Mesenchymal stem cell (in vitro differentiated cells and primary cell): ENCODE results near the gene IPCEF1.

Experiments used
- DNase-seq: peaks from one replicate; pipeline ENCODE4 v3.0.0-alpha.2; 2013
- H2AFZ ChIP-seq: one replicate; pipeline ENCODE4 v1.6.1; 2013; ENCODE audit warnings: low read depth, mild to moderate bottlenecking, control low read depth, inconsistent platforms, low read length, moderate library complexity
- H2AK5ac ChIP-seq: 2 replicates; pipeline ENCODE4 v1.6.1; 2013; ENCODE audit warnings: low read length, moderate library complexity, mild to moderate bottlenecking, inconsistent platforms; ENCODE audit not compliant: severe bottlenecking
- H2BK120ac ChIP-seq: one replicate; pipeline ENCODE4 v1.6.1; 2013; ENCODE audit warnings: low read depth, mild to moderate bottlenecking, inconsistent platforms, low read length, moderate library complexity
- H2BK12ac ChIP-seq, 2 experiments: one replicate each; pipeline ENCODE4 v1.6.1; 2013; ENCODE audit warnings: inconsistent platforms in 2 of 2, low read length in 2 of 2, mild to moderate bottlenecking in 2 of 2, moderate library complexity in 2 of 2, control low read depth in 1 of 2
- H2BK15ac ChIP-seq: one replicate; pipeline ENCODE4 v1.6.1; 2013; ENCODE audit warnings: mild to moderate bottlenecking, low read depth, inconsistent platforms; ENCODE audit not compliant: poor library complexity, severe bottlenecking
- H2BK5ac ChIP-seq: 2 replicates; pipeline ENCODE4 v1.6.1; 2013; ENCODE audit warnings: low read depth, mild to moderate bottlenecking, low read length, control low read depth, inconsistent platforms; ENCODE audit not compliant: poor library complexity, severe bottlenecking
- H3K14ac ChIP-seq, 2 experiments: one replicate each; pipeline ENCODE4 v1.6.1; 2013; ENCODE audit warnings: inconsistent platforms in 2 of 2, low read length in 2 of 2, control low read depth in 1 of 2, mild to moderate bottlenecking in 1 of 2, moderate library complexity in 1 of 2
- H3K18ac ChIP-seq, 2 experiments: one replicate each; pipeline ENCODE4 v1.6.1; 2013; ENCODE audit warnings: inconsistent platforms in 2 of 2, low read length in 2 of 2, control low read depth in 1 of 2, low read depth in 1 of 2, mild to moderate bottlenecking in 1 of 2
- H3K23ac ChIP-seq, 2 experiments: one replicate each; pipeline ENCODE4 v1.6.1; 2013; ENCODE audit warnings: inconsistent platforms in 2 of 2, low read length in 2 of 2, mild to moderate bottlenecking in 2 of 2, moderate library complexity in 2 of 2, control low read depth in 1 of 2
- H3K27ac ChIP-seq: 2 replicates; pipeline ENCODE4 v1.5.1; 2013; ENCODE audit warnings: mild to moderate bottlenecking, moderate library complexity, low read length, control low read depth, inconsistent platforms; ENCODE audit not compliant: poor library complexity, severe bottlenecking
- H3K27me3 ChIP-seq, 2 experiments: 2 replicates each; pipeline versions ENCODE4 v1.6.1 to v1.7.0; 2013; ENCODE audit warnings: low read length in 2 of 2, mild to moderate bottlenecking in 2 of 2, moderate library complexity in 2 of 2, control low read depth in 1 of 2, inconsistent platforms in 1 of 2; ENCODE audit not compliant: control insufficient read depth in 1 of 2, insufficient read depth in 1 of 2
- H3K36me3 ChIP-seq, 2 experiments: 2 replicates each; pipeline versions ENCODE4 v1.6.1 to v1.7.0; 2013; ENCODE audit warnings: low read length in 2 of 2, control low read depth in 1 of 2, inconsistent platforms in 1 of 2, low read depth in 1 of 2, mild to moderate bottlenecking in 1 of 2; ENCODE audit not compliant: insufficient read depth in 2 of 2, control insufficient read depth in 1 of 2
- H3K4ac ChIP-seq, 2 experiments: one replicate each; pipeline ENCODE4 v1.6.1; 2013; ENCODE audit warnings: inconsistent platforms in 2 of 2, low read length in 2 of 2, mild to moderate bottlenecking in 2 of 2, moderate library complexity in 2 of 2, control low read depth in 1 of 2, low read depth in 1 of 2
- H3K4me1 ChIP-seq: 2 replicates; pipeline ENCODE4 v1.6.1; 2013; ENCODE audit warnings: low read depth, low read length, control low read depth; ENCODE audit not compliant: control insufficient read depth, insufficient read depth
- H3K4me2 ChIP-seq: 2 replicates; pipeline ENCODE4 v1.6.1; 2013; ENCODE audit warnings: low read length, mild to moderate bottlenecking, inconsistent platforms; ENCODE audit not compliant: poor library complexity, severe bottlenecking
- H3K4me3 ChIP-seq, 2 experiments: 2 replicates each; pipeline versions ENCODE4 v1.5.1 to v1.7.0; 2013; ENCODE audit warnings: low read length in 2 of 2, mild to moderate bottlenecking in 2 of 2, control low read depth in 1 of 2, low read depth in 1 of 2; ENCODE audit not compliant: insufficient read depth in 1 of 2
- H3K79me1 ChIP-seq: replicated peaks from 2 replicates; pipeline ENCODE4 v1.6.1; 2013; ENCODE audit warnings: mild to moderate bottlenecking, control low read depth, low read length, inconsistent platforms; ENCODE audit not compliant: poor library complexity, severe bottlenecking
- H3K9ac ChIP-seq: 2 replicates; pipeline ENCODE4 v1.7.0; 2013; ENCODE audit warnings: mild to moderate bottlenecking, low read length, moderate library complexity
- H3K9me3 ChIP-seq: 2 replicates; pipeline ENCODE4 v1.7.0; 2013; ENCODE audit warnings: mild to moderate bottlenecking, low read length; ENCODE audit not compliant: control insufficient read depth
- H4K8ac ChIP-seq: one replicate; pipeline ENCODE4 v1.6.1; 2013; ENCODE audit warnings: inconsistent platforms, mild to moderate bottlenecking, low read length, moderate library complexity
- H4K91ac ChIP-seq: one replicate; pipeline ENCODE4 v1.6.1; 2013; ENCODE audit warnings: mild to moderate bottlenecking, low read length, inconsistent platforms
- WGBS: methylation state at CpG from one replicate; pipeline ENCODE4 v1.1.7; 2013; ENCODE audit warnings: mixed read lengths; 5-methylcytosine and 5-hydroxymethylcytosine counted together

IPCEF1 gene

DNA sequence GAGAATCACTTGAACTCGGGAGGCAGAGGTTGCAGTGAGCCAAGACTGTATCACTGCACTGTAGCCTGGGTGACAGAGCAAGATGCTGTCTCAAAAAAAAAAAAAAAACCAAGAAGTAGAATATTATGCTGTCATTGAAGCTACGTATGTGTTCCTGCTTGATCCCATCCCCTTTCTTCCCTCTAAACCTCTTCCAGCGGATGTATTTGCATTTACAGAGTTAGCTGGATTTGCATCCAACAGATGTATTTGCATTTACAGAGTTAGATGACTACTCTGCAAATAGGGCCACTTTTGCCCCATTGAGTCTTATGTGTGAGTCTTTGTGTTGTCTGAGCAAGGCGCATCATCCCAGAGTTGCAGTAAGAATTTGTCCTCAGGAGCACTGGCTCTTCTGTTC lies 24.9 kb upstream of the IPCEF1 start:
- Histone ChIP-seq H4K8ac (no peak overlapping the region), H3K27me3 (no peaks in the 10 kb centered on the region), H3K4ac (no peak overlapping the region), H2BK5ac (no peak overlapping the region), H3K9me3 (no peaks in the 10 kb centered on the region), H4K91ac (no peak overlapping the region), H2AK5ac (no peak overlapping the region), H3K27ac (no peak overlapping the region), H3K79me1 (no peaks in the 10 kb centered on the region), H2BK12ac (no peak overlapping the region), H2AFZ (no peak overlapping the region), H3K4me1 (peaks cover 2% of the 10 kb centered on the region), H3K14ac (no peak overlapping the region), H2BK15ac (no peak overlapping the region), H3K9ac (no peak overlapping the region), H3K18ac (no peak overlapping the region), H2BK120ac (no peak overlapping the region), H3K4me3 (no peak overlapping the region), H3K36me3 (no peaks in the 10 kb centered on the region), H3K23ac (no peak overlapping the region), H3K4me2 (no peak overlapping the region)
- no peak for DNase-seq
- WGBS, result 76% methylated on average over 4 of the region's 4 CpGs

DNA sequence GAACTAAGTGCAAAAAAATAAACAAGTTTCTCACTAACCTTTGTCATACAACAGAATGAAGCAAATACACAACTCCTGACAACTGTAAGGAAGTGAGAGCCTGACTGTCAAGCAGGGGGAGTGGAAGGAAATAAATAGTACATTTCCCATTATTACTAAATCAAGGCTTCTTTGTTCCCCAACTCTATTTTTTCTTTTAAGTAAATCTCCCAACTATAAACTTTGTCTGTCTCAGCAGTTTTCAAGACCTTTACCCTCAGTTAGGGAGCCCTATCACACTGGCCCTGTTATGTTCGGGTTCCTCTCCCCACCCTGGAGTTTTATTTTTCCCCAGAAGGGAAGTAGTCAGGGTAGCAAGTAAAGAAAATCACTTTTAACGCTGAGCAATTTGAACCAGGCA lies 24.1 kb upstream of the IPCEF1 start:
- H3K18ac ChIP-seq, result no peak overlapping the region
- no peak overlapping the region for H4K8ac ChIP-seq
- no peaks in the 10 kb centered on the region for H3K4me1 ChIP-seq
- no peak overlapping the region for H3K14ac ChIP-seq
- no peak overlapping the region for H3K4ac ChIP-seq
- H2BK12ac ChIP-seq, result no peak overlapping the region
- no peak overlapping the region for H3K4me2 ChIP-seq
- no peak overlapping the region for H2BK15ac ChIP-seq
- WGBS, result no CpG with 5 or more reads among the region's 2 CpGs
- H2BK120ac ChIP-seq, result no peak overlapping the region
- H3K23ac ChIP-seq, result no peak overlapping the region
- no peaks in the 10 kb centered on the region for H3K79me1 ChIP-seq
- H3K9ac ChIP-seq, result no peak overlapping the region
- no peak for DNase-seq
- no peak overlapping the region for H3K27ac ChIP-seq
- no peak overlapping the region for H4K91ac ChIP-seq
- no peak overlapping the region for H3K4me3 ChIP-seq
- no peaks in the 10 kb centered on the region for H3K9me3 ChIP-seq
- no peak overlapping the region for H2AFZ ChIP-seq
- H2BK5ac ChIP-seq, result no peak overlapping the region
- H3K36me3 ChIP-seq, result no peaks in the 10 kb centered on the region
- no peak overlapping the region for H2AK5ac ChIP-seq
- H3K27me3 ChIP-seq, result no peaks in the 10 kb centered on the region

DNA sequence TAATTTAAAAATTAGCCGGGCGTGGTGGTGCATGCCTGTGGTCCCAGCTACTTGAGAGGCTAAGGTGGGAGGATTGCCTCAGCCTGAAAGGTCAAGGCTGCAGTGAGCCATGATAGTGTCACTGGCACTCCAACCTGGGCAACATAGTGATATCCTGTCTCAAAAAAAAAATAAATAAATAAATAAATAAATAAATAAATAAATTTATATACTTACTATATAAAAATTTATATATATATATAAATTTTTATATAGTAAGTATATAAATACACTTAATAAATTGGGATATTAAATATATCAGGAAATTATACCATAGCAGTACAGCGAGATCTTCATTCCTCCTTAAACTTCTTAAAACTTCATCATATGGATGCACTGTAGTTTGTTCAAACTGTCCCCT lies 23.0 kb upstream of the IPCEF1 start:
- no CpG with 5 or more reads among the region's 3 CpGs for WGBS
- Histone ChIP-seq H3K4me1 (no peaks in the 10 kb centered on the region), H4K91ac (no peak overlapping the region), H4K8ac (no peak overlapping the region), H3K4me2 (no peak overlapping the region), H3K27me3 (no peaks in the 10 kb centered on the region), H3K18ac (no peak overlapping the region), H3K23ac (no peak overlapping the region), H3K27ac (no peak overlapping the region), H2AK5ac (no peak overlapping the region), H2BK120ac (no peak overlapping the region), H2BK15ac (no peak overlapping the region), H2BK12ac (no peak overlapping the region), H3K9me3 (no peaks in the 10 kb centered on the region), H3K4ac (no peak overlapping the region), H2BK5ac (no peak overlapping the region), H3K36me3 (no peaks in the 10 kb centered on the region), H3K4me3 (no peak overlapping the region), H3K9ac (no peak overlapping the region), H3K79me1 (no peaks in the 10 kb centered on the region), H2AFZ (no peak overlapping the region), H3K14ac (no peak overlapping the region)
- no peak for DNase-seq

DNA sequence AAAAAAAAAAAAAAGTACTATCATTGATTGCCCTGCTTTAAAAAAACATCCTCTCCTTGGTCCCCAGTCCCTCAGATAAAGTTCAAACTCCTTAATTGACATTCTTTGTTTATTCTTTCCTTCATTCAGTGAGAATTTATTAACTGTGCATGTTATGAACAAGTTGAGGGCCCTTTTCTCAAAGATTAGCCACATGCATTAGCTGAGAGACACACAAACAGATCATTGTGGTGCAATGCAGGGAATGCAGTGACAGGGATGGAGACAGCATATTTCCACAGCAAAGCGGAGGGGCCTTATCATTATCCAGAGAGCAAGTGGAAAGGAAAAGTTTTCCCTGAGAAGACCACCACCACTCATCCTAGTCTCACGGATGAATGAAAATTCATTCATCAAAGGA lies 21.9 kb upstream of the IPCEF1 start:
- H2AFZ ChIP-seq, result no peak overlapping the region
- H3K9ac ChIP-seq, result no peak overlapping the region
- peak; percentile 40 for DNase-seq
- no peaks in the 10 kb centered on the region for H3K36me3 ChIP-seq
- H2BK5ac ChIP-seq, result no peak overlapping the region
- H3K4me3 ChIP-seq, result no peak overlapping the region
- H3K14ac ChIP-seq, result no peak overlapping the region
- H3K18ac ChIP-seq, result no peak overlapping the region
- H4K8ac ChIP-seq, result no peak overlapping the region
- no peaks in the 10 kb centered on the region for H3K27me3 ChIP-seq
- no peak overlapping the region for H2BK120ac ChIP-seq
- no peak overlapping the region for H3K4me2 ChIP-seq
- 75% methylated on average over 1 of the region's 2 CpGs for WGBS
- no peak overlapping the region for H2BK12ac ChIP-seq
- H3K4ac ChIP-seq, result no peak overlapping the region
- H3K27ac ChIP-seq, result no peak overlapping the region
- H2AK5ac ChIP-seq, result no peak overlapping the region
- no peak overlapping the region for H3K23ac ChIP-seq
- H3K79me1 ChIP-seq, result no peaks in the 10 kb centered on the region
- no peaks in the 10 kb centered on the region for H3K4me1 ChIP-seq
- no peaks in the 10 kb centered on the region for H3K9me3 ChIP-seq
- no peak overlapping the region for H2BK15ac ChIP-seq
- H4K91ac ChIP-seq, result no peak overlapping the region
